Stimulated activated CD4-positive, alpha-beta T cell treated with anti-CD3 and anti-CD28 coated beads, TNF-alpha, amount 100 ng/mL, for 4 hours (primary cell): ENCODE results near the gene NES.

ENCODE experiments used
- DNase-seq, 3 experiments: peaks; one replicate each; pipeline ENCODE4 v3.0.0-alpha.2; 2020; ENCODE audit warnings: low read depth in 3 of 3

NES gene

DNA sequence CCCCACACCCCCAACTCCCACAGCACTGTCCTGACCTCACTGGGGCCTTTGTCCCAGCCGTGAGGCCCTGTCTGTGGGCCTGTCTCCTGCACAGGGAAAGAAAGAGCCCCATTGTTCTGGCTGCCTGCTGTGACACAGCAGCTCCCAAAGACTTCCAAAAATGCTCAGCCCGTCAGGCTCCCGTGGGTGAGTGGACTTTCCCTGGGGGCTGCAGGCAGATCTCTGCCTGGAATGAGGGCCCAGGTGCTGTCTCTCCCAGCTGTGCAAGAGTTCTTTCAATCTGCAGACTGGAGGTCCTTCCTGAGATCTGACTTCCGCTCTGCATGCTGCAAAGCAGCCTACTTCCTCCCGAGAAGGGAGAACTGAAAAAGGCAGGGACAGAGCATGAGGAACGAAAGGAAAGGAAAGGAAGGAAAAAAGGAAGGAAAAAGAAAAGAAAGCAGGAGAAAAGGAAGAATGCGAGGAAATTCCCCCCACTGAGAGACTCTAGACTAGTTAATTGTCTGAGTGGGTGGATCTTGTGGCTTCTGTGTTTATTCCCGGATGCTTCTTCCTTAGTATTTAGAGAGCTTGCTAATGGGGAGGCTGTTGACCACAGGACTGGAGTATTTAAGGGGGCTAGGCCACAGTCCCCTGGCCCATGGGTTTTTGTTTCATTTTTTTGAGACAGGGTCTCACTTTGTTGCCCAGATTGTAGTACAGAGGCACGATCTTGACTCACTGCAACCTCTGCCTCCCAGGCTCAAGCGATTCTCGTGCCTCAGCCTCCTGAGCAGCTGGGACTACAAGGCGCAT lies 15.0 kb downstream of the NES start:
- DNase-seq = no peak

DNA sequence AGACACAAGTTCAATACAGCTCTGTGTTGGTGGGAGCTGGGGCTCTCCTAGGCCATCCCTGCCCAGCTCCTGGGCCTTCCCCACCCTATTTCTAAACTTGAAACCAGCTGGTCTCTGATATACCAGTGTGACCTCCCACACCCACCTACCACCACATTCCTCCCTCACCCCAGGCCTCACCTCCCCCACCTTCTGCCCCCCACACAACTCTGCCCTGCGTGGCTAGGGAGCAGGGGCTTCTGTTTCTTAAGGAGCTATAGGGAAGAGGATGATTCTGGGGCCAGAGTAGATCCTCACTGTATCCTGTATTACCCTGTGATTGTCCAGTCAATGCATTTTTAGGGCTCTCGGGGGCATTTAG lies 16.5 kb downstream of the NES start:
- no peak for DNase-seq

DNA sequence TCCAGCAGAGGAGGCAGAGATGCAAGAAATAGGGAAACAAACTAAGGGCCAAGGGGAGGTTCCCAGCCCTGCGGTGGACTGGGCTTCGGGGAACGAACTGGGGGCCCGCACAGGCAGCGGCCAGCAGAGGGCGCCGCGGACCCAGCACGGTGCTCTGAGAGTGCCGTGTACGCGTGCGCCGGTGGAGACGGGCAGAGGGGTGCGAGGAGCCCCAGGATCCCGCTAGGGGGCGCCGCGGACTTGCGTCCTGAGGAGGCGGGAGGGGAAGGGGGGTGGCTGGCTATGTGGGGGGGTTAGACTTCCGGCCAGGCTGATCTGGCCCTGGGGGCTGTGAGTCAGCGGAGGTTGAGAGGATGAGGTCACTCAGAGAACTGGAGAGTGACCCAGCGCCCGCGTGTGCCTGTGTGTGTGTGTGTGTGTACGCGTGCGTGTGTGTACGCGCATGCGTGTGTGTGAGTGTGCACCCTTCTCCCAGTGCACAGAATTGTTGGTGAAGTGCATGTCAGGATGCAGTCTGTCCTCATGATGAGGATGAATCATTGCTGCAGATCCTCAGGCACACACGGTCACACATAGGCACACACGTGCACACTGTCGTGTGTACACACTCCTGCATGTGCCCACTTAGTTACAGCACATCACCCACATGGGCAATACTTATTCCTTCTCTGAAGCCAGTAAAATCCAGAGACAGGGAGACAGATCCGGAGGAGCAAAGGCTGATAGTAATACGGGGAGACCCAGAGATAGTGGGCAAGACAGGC lies 17.0 kb downstream of the NES start:
- DNase-seq = peak; percentile 78 to 89 (median 79)

DNA sequence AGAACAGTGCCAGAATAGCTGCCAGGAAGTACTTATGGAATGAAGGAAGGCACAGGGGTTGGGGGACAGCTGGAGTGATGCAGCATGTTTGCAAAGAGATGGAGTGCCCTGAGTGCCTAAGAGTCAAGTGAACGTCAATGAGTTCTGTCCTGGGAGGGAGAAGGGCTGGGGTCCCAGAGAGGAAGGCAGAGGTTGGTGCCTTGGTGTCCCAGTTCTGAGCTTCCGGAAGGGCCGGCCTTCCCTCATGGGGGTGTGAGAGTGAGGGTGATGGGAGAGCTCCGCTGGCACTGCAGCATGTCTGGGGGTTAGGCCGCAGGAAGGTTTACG lies 17.6 kb downstream of the NES start:
- DNase-seq = no peak

DNA sequence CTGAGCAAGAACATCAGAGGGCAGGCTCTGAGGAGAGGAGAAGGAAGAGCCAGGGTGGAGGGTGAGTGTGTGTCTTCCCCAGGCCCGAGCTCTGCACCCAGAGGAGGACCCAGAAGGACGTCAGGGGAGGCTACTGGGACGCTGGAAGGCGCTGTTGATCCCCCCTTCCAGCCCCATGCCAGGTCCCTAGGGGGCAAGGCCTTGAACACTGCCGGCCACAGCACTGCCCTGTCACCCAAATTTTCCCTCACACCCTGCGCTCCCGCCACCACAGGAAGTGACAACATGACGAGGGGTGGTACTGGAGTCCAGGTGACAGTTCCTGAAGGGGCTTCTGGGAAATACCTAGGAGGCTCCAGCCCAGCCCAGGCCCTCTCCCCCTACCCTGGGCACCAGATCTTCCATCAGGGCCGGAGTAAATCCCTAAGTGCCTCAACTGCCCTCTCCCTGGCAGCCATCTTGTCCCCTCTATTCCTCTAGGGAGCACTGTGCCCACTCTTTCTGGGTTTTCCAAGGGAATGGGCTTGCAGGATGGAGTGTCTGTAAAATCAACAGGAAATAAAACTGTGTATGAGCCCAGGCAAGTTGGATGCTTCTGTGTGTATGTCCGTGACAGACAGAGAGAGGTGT lies 18.1 kb downstream of the NES start:
- no peak for DNase-seq

DNA sequence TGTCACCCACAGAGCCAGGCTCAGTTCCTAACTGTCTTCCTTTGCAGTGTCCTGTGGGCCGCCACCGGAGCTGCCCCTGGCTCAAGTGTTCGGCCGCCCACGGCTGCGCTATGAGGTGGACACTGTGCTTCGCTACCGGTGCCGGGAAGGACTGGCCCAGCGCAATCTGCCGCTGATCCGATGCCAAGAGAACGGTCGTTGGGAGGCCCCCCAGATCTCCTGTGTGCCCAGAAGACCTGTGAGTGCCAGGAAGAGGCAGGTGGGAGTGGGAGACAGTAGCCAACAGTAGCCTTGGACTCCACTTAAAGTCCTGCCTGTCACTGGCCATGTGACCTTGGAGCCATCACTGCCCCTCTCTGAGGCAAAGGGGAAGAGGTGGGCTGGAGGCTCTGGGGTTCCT lies 18.7 kb downstream of the NES start:
- DNase-seq = no peak

DNA sequence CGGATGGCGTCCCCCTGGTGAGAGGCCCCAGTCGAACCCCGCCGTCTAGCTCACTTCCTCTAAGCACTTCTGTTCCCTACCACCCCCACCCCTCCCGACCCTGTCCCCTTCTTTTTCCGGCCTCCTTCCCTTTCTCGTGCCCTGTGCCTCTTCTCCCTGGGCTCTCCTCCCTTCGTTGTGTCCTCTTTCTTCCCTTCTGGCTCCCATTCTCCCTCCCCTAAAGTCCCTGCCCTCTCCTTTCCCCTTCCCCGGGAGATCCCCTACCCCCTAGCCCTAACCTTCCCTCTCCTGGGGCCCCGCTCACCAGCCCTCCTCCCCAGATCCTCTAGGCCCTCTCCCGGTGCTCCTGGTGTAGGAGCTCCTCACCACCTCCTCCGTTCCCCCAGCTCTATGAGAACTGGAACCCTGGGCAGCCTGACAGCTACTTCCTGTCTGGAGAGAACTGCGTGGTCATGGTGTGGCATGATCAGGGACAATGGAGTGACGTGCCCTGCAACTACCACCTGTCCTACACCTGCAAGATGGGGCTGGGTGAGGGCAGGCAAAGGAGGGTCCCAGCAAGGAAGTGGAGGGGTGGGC lies 19.4 kb downstream of the NES start:
- no peak for DNase-seq

DNA sequence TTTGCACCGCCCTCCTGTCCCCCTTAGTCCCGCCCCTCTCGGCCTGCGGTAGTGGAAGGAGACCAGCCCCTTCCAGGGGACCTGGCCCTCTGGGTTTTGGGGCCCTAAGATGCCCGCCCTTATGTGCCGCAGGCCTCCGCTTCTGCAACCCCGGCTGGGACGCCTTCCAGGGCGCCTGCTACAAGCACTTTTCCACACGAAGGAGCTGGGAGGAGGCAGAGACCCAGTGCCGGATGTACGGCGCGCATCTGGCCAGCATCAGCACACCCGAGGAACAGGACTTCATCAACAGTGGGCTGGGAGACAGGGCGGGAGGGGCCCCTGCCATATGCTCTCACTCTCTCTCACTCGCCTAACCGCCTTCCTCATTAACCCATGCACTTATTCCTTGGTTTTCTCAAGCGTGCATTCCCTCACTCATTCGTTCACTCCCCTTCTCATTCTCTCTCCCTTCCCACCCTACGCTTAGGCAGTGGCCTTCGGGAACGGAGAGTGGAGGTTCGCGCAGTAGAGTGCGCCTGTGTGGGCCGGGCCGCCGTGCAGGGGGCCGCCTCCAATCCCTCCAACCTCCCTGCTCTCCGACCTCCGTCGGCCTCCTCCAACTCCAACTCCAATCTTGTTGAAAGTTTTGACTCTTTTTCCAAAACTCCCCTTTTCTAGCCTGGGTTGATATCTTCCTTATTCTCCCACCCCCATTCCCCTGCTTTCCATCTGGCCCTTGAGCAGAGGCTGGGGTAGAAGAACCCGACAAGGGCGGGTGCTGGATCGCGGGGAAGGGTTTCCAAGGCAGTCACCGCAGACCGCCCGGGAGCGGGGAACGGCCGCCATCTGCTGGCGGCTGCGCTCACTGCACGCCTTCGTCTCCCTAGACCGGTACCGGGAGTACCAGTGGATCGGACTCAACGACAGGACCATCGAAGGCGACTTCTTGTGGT lies 20.1 kb downstream of the NES start:
- DNase-seq = peak; percentile 59 to 64 (median 61)

DNA sequence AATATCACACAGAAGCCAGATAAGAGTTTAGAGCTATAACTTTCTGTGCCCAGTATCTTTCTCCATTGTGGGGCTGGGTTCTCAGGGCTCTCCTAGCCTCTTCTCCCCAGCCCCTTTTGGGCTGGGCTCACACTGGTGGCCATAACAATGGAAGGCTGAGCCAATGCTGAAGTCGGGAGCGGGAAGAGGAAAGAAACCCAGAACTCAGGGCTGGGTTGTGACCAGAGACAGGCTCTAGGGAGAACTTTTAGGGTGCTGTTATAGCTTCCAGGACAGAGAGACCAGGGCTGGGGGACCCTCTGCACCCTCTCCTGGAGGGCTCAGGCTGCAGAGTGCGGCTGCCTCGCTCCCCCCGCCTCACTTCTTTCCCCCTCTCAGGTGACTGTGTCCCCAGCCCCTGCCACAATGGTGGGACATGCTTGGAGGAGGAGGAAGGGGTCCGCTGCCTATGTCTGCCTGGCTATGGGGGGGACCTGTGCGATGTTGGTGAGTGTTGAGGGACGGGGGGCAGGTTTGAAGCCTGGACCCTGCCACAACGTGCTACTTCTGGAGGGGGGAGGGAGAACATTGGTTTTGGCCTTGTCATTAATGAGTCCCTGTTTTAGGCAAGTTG lies 21.2 kb downstream of the NES start:
- no peak for DNase-seq

DNA sequence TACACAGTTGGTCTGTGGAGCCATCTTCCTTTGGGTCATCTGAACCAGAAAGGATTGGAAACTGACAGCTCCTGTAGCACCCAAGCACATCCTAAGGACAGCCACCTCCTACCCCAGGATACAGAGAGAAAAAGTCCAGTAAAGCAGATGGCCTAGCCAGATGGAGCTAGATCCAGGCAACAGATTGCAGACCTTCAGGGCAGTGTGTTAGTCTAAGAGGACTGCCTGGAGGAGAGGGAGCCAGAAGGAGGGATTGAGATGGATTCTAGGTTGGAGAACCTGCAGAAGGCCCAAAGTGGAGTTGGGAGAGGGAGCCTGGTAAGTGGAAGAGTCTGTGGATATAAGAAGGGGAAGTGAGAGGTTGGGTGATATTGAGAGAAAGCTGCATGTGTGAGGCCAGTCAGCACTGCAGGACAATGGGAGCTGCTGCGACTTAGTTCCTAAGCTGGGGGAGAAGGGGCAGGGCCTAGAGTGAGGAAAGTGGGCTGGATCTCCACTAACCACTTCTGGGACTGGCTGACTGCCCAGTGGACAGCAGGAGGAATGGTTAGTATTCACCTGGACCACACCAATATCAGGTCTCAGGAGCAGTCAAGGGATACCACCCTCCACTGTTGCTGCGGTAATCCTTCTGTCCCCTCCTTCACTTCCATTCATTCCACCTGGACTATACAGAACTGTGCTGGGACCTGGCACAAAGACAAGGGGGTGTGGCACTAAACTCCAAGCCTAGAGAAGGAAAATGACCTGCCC lies 21.9 kb downstream of the NES start:
- no peak for DNase-seq

DNA sequence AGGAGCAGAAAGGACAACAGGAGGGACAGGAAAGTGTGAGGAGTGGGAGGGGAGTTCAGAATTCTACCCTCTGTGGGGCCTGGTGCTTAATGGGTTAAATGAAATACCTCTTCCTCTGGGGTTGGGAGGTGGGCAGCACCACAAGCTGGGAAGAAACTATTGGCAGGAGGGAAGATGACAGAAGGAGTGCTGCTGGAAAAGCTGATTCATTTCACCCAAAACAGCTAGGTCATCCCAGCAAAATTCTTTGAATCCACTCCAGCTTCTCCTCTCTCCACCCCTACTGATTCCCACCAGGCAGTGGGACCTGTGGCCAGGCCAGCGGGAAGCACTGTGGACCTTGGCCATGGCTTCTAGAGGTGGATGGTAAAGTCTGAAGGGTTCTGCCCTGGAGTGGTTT lies 22.5 kb downstream of the NES start:
- no peak for DNase-seq

DNA sequence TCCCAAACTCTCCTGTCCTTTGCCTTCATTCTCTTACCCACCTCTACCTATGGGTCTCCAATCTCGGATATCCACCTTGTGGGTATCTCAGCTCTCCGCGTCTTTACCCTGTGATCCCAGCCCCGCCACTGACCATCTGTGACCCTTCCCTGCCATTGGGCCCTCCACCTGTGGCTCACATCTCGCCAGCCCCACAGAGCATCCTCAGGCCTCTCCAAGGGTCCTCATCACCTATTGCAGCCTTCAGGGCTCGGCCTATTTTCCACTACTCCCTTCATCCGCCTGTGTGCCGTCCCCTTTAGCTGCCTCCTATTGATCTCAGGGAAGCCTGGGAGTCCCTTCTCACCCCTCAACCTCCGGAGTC lies 24.2 kb downstream of the NES start:
- no peak for DNase-seq

DNA sequence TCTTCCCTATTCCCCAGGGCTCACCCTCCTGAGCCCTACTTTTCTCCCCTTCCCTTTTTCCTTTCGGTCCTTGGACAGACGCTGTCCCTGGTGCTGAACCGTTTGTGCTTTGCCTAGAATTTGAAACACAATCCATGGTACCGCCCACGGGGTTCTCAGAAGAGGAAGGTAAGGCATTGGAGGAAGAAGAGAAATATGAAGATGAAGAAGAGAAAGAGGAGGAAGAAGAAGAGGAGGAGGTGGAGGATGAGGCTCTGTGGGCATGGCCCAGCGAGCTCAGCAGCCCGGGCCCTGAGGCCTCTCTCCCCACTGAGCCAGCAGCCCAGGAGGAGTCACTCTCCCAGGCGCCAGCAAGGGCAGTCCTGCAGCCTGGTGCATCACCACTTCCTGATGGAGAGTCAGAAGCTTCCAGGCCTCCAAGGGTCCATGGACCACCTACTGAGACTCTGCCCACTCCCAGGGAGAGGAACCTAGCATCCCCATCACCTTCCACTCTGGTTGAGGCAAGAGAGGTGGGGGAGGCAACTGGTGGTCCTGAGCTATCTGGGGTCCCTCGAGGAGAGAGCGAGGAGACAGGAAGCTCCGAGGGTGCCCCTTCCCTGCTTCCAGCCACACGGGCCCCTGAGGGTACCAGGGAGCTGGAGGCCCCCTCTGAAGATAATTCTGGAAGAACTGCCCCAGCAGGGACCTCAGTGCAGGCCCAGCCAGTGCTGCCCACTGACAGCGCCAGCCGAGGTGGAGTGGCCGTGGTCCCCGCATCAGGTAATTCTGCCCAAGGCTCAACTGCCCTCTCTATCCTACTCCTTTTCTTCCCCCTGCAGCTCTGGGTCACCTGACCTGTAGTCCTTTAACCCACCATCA lies 24.8 kb downstream of the NES start:
- no peak for DNase-seq

DNA sequence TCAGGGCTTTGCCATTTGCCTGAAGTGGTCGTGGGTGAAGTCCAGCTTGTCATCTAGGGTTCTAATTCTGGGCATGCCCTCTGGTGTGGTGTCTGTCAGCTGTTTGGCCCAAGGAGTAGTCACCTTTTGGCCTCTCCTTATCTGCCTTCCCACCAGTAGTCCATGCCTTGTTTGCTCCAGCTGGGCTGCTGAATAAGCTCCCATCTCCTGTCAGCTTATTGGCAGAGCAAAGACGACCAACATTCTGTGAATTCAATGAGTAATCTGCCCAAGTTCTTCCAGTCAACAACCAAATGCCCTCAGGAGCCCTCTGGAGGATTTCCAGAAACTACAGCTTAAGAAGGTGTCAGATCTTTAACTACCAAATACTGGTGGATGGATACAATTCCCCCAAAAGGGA lies 28.3 kb downstream of the NES start:
- DNase-seq = no peak

DNA sequence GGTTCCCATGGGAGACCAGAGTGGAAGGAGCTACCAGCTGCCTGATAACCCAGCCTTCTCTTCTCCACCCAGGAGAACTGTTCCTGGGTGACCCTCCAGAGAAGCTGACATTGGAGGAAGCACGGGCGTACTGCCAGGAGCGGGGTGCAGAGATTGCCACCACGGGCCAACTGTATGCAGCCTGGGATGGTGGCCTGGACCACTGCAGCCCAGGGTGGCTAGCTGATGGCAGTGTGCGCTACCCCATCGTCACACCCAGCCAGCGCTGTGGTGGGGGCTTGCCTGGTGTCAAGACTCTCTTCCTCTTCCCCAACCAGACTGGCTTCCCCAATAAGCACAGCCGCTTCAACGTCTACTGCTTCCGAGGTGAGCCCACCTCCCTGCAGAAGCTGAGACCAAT lies 28.7 kb downstream of the NES start:
- DNase-seq = no peak

DNA sequence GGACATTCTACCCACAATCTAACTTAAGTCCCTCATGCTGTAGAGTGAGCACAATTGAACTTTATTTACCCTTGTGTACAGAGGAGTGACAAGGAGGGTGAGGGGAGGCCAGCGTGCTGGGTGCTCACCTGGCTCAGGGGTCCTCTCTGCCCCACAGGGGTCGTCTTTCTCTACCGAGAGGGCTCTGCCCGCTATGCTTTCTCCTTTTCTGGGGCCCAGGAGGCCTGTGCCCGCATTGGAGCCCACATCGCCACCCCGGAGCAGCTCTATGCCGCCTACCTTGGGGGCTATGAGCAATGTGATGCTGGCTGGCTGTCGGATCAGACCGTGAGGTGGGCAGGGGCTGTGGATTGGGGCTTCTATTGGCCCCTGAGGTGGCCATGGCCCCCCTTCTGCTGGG lies 29.9 kb downstream of the NES start:
- no peak for DNase-seq

DNA sequence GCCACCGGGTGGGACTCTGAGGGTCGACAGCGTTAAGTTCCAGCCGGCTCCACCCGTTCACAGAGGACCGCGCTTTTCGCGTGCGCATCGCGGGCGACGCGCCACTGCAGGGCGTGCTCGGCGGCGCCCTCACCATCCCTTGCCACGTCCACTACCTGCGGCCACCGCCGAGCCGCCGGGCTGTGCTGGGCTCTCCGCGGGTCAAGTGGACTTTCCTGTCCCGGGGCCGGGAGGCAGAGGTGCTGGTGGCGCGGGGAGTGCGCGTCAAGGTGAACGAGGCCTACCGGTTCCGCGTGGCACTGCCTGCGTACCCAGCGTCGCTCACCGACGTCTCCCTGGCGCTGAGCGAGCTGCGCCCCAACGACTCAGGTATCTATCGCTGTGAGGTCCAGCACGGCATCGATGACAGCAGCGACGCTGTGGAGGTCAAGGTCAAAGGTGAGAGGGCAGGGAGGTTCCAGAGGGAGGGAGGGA lies 30.4 kb downstream of the NES start:
- no peak for DNase-seq

DNA sequence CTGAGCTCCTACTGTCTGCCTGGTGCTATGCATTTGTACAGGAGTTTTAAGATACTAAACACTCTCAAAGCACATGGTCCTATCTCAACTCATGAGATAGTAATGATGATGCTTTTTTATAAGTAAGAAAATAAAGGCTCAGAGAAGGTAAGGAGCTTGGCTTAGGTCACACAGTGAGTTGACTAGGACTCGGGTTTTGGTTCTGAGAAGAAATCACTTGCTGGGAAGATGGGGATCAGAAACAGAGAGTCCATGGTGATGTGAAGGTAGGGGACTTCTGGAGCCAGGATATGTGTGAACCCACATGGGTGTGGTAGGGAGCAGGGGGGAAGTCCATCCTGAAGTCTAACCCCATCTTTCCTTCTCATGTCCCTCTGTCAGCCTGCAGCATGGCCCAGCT lies 31.5 kb downstream of the NES start:
- no peak for DNase-seq

DNA sequence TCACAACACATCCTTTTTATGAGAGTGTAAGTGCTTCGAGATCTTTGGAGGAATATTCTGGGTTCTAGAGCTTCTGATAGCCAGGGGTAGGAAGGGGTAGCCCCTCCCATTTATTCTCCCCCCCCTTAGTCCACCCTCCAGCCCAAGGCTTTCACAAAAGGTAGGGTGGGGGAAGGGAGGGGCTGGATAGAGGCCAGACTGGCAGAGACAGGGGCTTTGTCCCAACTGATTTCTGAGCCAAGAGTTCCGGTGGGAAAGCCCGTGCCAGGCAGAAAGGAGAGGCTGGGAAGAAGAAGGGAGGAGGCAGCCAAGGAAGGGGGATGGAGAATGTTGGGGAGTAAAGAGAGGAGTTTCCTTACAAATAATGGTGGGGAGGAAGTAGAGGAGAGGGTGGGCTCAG lies 32.2 kb downstream of the NES start:
- DNase-seq = no peak

DNA sequence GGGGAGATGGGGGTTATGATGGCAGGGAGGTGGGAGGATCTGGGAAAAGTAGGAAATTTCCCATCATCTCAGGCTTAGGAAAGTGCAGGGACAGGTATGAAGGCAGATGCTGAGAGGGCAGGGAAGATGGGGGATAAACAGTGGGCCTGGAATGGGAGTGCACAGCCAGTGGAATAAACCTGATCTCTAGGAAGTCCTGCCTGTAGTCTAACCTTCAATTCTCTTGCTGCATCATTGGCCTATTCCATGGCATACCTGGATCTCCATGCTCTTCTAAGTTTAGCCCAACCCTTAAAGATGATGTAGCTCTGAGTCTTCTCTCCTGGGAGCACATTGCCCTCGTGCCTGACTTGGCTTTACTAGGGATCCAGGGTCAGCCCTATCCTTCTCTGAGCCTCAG lies 32.6 kb downstream of the NES start:
- DNase-seq = no peak
